AG10803 (cell line): ENCODE results near the gene HDAC1.
A peak's percentile ranks its signal among the peaks of the same experiment; 100 is the strongest.

ENCODE experiments used
- DNase-seq: peaks from one replicate; pipeline ENCODE4 v3.0.0; 2010; ENCODE audit warnings: low read depth
- H3K4me3 ChIP-seq: 2 replicates; pipeline ENCODE4 v1.5.1; 2011; ENCODE audit warnings: mild to moderate bottlenecking, low read length, control low read depth
- TF ChIP-seq, protein P1 (sequence below): conservative IDR thresholded peaks from 2 replicates; pipeline ENCODE4 v1.5.1; 2011; ENCODE audit warnings: mild to moderate bottlenecking, low read length, control low read depth, inconsistent platforms

HDAC1 gene

DNA sequence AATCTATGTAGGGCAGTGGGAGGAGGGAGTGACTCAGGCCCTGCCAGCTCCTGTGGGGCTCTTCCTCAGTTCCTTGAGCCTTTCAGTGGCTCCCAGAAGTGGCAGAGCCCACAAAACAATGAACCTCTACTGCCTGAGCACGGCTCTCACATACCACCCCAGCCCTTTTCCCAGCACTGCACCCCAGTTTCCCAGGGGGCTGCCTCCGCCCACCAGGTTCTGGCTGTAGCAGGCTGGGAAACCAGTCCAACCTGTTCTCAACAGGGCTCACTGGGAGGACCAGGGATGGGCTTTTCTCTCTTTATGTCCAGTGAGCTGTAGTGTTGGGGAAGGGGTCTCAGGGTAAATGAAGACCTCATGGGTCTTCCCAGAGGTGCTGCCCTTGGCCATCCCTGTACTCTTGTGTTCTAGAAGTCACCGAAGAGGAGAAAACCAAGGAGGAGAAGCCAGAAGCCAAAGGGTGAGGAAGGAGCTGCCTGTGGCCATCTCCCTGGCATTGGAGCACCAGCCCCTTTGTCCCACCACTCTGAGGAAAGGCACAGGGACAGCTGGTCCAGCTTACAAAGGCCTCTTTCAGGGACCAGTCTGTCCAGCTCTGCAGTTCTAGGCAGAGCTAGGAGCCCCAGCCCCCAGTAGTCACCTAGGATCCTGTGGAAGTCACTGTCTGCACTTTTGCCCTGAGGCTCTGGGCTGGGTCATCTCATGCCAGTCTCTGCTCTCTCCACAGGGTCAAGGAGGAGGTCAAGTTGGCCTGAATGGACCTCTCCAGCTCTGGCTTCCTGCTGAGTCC lies 40.6 kb downstream of the HDAC1 start:
- TF ChIP-seq, protein P1, sequence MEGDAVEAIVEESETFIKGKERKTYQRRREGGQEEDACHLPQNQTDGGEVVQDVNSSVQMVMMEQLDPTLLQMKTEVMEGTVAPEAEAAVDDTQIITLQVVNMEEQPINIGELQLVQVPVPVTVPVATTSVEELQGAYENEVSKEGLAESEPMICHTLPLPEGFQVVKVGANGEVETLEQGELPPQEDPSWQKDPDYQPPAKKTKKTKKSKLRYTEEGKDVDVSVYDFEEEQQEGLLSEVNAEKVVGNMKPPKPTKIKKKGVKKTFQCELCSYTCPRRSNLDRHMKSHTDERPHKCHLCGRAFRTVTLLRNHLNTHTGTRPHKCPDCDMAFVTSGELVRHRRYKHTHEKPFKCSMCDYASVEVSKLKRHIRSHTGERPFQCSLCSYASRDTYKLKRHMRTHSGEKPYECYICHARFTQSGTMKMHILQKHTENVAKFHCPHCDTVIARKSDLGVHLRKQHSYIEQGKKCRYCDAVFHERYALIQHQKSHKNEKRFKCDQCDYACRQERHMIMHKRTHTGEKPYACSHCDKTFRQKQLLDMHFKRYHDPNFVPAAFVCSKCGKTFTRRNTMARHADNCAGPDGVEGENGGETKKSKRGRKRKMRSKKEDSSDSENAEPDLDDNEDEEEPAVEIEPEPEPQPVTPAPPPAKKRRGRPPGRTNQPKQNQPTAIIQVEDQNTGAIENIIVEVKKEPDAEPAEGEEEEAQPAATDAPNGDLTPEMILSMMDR = no peak
- DNase-seq = no peak
- no peak overlapping the region for H3K4me3 ChIP-seq

DNA sequence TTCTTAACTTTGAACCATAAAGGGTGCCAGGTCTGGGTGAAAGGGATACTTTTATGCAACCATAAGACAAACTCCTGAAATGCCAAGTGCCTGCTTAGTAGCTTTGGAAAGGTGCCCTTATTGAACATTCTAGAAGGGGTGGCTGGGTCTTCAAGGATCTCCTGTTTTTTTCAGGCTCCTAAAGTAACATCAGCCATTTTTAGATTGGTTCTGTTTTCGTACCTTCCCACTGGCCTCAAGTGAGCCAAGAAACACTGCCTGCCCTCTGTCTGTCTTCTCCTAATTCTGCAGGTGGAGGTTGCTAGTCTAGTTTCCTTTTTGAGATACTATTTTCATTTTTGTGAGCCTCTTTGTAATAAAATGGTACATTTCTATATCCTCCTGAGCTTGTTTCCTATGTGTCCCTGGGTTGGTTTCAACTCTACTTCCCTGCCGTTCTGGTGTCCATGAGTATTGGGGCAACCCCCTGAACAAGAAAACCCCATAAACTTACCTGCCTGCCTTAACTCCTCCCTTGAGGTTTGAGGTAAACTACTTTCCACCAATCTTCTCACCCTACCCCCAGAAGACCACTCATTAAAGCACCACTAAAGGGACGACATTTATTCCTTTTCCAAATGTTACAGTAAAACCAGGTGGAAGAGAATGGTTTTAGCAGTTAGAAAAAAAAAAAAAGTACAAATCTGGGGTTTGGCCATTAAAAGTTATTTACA lies 41.5 kb downstream of the HDAC1 start:
- H3K4me3 ChIP-seq = no peak overlapping the region
- TF ChIP-seq, protein P1 = no peak

DNA sequence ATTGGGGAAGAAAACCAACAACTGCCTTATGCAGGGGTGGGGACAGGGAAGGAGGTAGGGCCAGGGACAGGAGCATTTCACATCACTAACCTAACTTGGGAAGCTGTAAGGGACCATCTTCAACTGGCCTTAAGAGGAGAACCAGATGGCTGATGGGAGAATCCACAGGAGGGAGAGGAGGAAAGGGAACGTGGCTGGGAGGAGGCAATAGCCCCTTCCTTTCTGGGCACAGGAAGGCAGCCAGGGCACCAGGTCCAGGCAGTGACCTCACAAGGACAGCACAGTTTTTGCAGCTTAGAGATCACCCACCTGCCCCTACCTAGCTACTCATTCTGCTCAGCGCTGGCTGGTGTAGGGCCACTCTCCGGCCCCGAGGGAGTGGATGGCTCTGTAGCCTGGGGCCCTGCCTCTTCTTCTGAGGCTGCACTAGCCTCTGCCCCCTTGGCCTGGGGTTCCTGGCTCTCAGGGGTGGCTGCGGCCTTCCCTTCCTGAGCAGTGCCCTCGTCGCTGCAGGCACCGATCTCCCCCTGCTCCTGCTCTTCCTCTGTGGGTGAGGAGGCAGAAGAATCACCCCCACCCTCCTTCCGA lies 42.5 kb downstream of the HDAC1 start:
- peak overlapping the region; percentile 61 for H3K4me3 ChIP-seq
- no peak for DNase-seq
- TF ChIP-seq, protein P1 = no peak

More for the DNA sequence above, 41.5 kb downstream of the HDAC1 start:
- DNase-seq = no peak

DNA sequence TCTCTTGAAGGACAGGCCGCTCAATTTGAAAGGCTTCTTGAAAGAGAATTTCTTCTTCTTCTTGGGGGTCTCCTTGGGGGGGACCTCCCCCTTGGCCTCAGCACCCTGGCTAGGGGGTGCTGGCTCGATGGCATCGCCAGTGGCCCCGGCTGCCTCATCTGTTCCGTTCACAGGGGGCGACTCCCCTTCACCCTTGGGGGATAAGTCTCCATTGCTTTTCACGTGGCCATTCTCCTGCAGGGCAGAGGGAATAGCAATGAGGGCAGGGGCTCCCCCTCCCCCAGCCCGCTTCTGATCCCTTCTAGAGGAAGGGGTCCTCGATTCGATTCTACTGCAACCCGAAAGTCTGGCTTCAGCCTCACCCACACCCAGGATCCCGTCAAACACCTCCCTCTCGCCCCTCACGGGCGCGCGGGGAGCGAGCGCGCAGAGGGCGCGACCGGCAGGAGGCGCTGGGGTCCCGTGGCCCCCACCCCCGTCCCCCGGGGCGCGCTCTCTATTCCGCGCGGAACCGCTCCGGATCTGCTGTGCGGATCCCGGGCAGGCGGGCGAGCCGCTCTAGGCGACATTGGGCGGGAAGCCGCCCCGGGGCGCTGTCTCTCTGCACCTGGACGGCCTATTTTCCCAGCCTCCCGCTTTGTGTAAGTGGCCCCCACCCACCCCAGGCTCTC lies 43.1 kb downstream of the HDAC1 start:
- peak; percentile 24 for DNase-seq
- H3K4me3 ChIP-seq = peak overlapping the region; percentile 61
- TF ChIP-seq, protein P1 = peak; percentile 49

DNA sequence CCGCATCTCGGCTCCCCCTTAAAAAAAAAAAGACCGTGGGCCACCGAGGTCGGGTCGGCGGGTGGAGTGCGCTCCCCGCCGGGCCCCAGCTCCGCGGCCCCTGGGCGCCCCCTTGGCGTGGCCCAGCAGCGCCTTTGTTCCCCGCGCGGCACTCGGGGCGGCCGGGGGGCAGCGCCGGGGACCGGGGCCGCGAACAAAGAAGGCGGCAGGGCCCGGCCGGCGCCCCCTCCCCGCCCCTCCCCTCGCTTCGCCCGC lies 43.6 kb downstream of the HDAC1 start:
- H3K4me3 ChIP-seq = peak overlapping the region; percentile 61
- DNase-seq = no peak
- TF ChIP-seq, protein P1 = no peak

DNA sequence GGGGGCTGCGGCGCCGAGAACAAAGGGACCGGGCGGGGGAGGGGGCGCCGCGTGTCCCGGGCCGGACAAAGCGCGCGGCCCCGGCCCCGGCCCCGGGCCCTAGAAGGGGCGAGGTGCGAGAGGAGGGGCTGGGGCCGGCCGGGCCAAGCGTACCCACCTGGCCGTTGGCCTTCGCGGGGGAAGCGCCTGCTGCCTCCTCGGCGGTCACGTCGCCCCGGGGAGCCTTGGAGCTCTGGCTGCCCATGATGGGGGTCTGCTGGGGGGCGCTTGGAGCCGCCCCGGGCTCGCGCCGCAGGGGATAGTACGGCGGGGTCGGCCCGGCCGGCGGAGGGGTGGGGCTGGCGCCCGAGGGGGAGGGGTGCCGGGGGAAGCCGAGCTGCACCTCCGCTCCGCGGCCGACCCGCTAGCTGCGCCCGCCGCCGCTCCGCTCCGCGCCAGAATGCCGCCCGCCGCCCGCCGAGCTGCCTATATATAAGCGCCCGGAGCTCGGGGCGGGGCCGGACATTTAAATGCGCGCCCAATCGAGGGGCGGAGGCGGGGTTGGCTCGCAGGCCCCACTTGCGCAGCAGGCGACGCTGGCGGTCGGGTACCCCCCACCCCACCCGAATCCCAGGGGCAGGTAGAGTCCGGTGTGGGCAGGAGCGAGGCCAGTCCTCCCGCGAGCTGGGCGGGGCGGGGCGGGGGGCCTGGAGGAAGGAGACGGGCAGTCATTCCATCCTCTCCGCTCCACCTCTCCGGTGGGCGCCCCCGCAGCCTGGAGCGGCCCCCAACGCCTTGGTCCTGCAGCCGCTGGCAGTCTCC lies 44.1 kb downstream of the HDAC1 start, which contains the start of gene MARCKSL1:
Gene MARCKSL1, minus strand, starts transcription at position 444 of the 801 bp plus-strand sequence. Its CDS starts 200 bp downstream, at position 244.
- DNase-seq = peak; percentile 54

More for the DNA sequence above, 44.1 kb downstream of the HDAC1 start, which contains the start of gene MARCKSL1:
- TF ChIP-seq, protein P1 = no peak
- H3K4me3 ChIP-seq = peak within 1 kb of the TSS; percentile 61
